Occipital lobe (tissue), 2 donors: Measurements from ENCODE around the gene SIK3. TPM values are rescaled to one million over a fixed set of nuclear protein-coding genes. Genes with fewer than 3 reads are reported as not detected.
A peak's percentile ranks its signal among the peaks of the same experiment; 100 is the strongest.

Experiments
- DNase-seq: peaks from one replicate; lab custom pipeline; 2025; lab: John Stamatoyannopoulos, UW
- total RNA-seq: library from RNA; depleted of rRNA; stranded (reverse); fragments of >200 nt; gene quantifications from one replicate; pipeline ENCODE4 v1.2.3, GENCODE V29; 2014

Gene SIK3
- total RNA-seq, 1 donor from 2014 or later, result 29.9 TPM

DNA sequence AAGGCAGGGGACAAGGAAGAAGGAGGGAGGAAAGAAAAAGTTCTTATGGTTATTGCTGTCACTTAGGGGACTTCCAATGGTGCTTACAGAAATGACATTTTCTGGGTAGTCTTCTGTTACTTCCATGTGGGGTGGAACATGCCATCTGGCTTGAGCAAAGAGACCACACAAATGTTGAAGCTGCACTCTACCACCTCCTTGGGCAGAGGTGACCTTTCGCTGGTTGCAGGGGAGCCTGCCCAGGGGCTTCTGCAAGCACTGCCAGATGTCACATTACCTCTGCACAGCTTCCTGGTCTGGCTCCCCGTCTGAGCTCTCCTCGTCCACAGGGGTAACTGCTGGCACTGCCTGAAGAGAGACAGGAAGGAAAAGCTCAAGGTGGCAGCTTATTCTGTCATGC, 228.2 kb downstream of the SIK3 start:
- no peak for DNase-seq

DNA sequence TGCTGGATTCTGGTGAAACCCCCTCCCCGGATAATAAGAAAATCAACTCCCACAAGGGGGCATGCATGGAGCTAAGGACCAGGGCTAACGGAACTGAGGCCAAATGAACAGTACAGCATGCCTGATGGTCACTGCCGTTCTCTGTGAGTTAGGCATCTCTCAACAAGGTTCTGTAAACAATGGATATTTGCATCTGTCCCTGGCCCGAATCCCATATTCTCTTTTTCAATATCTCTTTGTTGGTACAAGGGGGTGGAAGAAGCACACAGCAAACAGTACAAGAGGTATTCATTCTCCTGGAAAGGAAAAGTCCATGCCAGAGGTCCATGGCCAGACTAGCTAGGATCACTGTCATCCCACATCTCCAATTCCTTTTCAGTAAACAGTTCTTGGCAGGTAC, 228.6 kb downstream of the SIK3 start:
- no peak for DNase-seq

DNA sequence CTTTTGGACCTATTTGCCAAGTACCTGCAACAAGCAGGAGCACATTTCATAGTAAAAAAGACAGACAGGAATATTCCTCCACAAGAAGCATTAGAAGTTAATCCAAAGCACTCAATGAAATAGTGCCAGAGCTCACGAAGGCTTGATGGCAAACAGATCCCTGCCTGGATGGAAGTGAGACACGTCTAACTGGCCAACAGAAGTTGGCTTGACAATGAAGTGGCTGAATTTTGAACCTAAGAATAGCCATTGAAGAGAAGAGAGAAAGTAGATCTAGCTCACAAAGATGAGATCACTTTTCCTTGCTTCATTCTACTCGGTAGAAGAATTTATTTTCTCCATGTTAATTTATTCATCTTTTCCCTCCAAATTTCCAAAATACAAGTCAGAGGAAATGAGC, 230.2 kb downstream of the SIK3 start:
- no peak for DNase-seq

DNA sequence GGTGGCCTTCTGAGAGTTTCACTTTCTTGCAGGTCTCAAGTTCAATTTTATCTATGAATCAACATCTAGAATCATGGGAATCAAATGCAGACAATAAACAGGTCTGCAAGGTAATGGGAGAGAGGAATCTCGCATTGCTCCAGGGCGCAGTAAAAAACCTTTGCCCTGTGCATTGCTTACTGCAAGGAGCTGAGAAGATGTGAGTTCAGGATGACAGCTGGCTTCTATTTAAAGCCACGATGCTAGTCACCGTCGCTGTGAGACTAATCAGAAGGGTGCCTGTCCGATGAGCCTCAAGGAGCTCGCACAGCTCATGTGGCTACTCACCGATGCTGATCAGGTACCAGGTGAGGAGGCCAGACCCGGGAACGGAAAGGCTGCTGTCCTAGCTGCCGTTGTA, 230.6 kb downstream of the SIK3 start:
- DNase-seq, result no peak

DNA sequence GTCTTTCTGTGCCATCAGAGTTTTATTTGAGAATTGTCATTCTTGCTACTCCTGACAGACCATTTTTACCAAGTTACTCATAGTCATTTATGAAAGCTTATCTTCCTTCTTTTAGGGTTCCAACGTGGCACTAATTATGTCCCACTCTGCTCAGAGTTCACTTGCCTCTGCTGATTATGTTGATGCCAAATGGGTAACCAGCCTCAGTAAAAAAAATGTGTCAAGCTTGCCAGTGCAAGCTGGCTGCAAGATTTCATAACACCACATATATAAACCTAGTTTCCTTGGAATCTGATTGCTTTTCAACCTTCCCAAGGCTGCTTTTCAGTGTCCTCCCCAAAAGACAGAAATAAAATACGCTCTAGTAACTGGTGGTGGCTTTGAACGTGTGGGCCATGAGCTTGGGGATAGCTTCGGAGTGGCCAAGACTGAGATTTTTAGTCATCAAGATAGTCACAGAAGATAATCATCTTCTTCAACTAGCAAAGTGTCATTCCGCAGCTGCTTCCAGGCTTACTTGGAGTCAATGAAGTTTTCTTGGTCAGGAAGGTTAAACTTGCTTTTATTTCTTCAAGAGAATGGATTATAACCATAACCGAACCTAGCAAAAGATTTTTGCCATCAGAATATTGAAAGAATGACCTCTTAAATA, 231.3 kb downstream of the SIK3 start:
- no peak for DNase-seq

DNA sequence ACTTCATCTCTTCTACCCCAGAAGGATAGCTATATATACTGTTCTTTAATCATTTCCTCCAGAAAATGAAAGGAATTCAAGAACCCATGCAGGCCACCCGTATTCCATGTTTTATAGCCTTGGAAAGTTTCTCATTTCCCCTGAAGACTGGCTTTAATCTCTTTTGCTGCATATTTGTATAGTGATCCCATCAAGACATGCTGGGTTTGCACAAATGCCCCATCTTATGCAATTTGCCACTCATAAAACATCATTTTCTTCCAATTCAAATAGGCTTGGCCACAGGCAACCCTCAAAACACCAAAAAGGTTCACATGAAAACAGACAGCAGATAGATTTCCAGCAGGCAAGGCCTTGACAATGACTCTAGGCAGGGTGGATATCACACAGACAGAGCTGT, 232.5 kb downstream of the SIK3 start:
- DNase-seq, result no peak

DNA sequence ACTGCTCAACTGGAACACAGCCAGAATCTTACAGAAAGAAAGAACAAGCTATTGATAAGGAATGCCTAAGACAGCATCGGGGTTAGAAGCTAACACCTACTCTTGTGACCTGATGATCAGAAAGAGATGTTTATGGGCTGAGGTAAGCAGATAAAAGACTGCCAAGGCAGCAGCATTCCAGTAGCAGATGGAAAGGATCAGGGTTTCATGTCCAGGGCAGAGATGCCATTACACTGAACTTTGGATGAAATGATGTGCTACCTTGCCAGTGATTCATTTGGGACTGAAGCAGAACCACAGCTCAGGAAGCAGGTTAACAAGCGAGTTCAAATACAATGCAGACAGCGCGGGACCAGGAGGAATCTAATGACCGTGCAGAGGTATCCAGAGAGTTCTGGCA, 233.7 kb downstream of the SIK3 start:
- DNase-seq, result no peak

DNA sequence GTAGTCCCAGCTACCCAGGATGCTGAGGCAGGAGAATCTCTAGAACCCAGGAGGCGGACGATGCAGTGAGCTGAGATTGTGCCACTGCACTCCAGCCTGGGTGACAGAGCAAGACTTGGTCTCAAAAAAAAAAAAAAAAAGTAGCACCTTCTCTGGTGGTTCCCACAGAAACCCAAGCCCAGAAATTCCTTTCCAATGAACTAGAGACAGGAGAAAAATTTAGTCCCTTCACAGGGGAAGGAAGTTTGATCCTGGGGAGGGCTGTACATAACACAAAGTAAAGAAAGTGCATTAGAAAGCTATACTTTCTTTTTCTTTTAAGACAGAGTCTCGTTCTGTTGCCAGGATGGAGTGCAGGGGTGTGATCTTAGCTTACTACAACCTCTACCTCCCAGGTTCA, 235.3 kb downstream of the SIK3 start:
- DNase-seq, result no peak

DNA sequence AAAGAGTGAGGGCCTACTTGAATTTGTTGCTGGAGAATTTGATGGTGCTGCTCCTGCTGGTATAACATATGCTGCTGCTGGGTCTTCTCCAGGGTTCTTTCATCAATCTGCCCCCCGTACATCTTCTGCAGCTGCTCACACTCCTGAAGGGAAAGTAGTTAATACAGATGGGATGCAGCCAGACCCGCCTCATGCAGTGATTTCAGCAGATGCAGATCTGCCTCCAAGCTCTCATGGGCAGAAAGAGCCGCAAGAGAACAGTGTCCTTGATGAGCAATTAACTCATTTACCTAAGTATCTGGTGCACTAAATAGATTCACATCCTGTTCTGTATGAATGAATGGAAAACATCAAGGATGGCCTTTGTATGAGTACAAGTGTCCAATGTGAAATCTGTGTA, 236.0 kb downstream of the SIK3 start:
- no peak for DNase-seq

DNA sequence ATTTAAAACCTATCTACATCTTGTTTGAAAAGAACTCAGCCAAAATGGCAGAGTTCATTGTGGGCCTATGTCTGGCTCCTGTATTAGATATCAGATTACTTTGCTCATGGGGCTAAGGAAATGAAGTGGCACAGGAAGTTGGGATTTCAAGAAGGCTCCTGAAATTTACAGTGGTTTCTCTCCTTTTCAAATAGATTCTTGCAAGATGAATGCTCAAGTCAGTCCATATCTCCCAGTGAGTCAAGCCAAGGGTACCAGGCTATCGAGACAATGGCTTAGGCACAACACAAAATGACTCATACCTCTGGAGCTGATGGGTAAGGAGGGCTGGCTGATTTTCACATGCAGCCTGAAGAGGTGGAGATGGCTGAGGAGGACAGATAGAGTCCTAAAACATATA, 236.7 kb downstream of the SIK3 start:
- DNase-seq, result no peak

DNA sequence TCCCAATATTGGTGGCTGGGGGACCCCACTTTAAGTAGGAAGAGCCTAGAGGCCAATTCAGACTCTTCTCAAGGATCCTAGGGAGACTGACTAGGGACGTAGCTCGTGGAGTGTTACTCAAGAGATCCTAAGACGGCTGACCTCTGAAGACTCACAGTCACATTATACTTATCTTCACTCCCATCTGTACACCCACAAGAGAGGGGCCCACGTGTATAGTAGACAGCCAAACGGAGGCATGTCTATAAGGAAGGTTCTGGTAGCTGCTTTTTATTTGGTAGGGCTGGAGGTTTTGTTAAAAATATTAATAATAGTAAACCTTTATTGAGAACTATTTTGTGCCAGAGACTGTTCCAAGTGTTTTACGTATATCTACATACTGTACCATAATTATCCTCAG, 237.9 kb downstream of the SIK3 start:
- DNase-seq, result no peak

DNA sequence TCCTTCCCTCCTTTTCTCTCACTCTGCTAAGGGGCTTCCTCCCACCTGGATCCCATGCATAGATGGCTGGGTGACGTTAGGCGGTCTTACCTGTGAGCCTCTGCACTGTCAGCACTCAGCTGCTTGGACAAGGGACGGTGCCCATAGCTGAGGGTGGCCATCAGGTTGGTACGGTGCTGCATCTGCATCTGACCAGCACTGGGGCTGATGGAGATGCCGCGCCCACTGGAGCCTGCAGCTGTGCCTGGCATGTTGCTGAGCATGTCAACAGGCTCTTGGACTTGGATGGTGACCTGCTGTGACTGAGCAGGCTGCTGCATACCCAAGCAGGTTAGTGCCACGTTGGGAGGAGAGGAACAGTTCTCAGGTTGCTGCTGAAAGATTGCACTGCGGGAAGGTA, 239.1 kb downstream of the SIK3 start:
- DNase-seq, result no peak

DNA sequence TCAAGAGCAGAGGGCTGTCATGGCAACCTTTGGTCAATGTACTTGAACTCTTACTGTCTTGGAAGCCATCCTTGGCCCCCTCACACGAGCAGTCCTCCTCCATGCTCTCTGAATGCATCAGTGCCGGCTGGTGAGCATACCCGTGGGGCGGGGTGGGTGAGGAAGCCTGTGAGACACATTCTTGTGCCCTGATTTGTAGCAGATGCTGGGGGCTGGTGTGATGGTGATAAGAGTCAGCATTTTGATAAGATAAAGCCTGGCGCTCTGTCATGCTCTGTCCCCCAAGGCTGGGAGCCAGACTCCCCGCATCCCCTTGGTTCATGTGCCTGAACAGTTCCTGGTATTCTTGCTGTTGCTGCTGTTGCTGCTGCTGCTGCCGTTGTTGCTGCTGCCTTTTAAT, 240.3 kb downstream of the SIK3 start:
- DNase-seq, result no peak

DNA sequence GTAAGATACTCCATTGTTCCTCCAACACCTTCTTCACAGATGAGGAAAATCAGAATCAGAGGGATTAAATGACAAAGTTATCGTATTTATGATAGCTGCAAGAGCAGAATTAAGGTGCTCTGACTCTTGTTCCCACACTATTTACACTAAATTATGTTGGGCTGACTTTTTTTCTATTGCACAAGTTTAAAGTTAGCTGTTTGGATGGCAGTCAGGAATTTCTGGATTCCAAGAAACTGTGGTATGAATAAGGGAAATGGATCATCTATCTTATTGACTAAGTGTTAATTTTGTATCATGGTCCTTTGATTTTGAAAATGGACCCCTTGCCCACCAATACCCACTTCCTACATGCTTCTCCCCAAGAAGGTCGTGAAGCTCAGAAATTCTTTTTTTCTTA, 240.9 kb downstream of the SIK3 start:
- DNase-seq, result no peak

DNA sequence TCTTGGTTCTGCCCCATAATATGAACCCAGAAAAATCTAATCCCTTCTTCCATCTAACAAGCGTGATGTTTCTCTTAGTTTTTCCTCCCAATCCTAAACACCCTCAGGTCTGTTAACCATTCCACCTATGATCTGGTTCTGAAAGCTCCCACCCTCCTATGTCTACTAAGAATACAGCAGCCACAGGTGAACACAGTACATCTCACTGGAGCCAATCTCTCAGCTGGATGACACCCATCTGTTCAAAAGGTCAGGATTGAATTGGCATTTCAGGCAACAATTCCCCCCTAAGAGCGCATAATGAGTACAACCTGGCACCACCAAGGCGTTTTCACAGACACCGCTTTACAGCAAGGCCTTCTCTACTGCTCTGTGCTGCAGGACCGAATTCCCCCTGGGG, 241.8 kb downstream of the SIK3 start:
- no peak for DNase-seq

DNA sequence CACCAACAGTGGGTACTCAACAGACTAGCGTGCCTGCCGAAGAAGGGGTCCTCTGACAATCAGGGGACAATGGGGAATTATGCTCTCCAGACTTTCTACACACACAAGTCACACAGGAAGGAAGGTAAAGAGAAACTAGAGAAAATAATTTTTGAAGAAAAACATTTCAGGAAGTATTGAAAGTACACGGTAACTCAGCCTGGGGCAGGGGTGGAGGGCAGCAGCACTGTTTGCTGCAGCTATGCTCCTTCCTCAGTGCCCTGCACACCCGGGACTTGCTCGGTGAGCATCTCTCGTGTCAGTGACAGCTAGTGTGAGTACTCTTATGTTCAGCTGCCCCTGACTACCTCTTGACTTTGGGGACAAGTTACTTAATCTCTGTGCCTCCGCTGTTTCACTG, 242.8 kb downstream of the SIK3 start:
- no peak for DNase-seq

DNA sequence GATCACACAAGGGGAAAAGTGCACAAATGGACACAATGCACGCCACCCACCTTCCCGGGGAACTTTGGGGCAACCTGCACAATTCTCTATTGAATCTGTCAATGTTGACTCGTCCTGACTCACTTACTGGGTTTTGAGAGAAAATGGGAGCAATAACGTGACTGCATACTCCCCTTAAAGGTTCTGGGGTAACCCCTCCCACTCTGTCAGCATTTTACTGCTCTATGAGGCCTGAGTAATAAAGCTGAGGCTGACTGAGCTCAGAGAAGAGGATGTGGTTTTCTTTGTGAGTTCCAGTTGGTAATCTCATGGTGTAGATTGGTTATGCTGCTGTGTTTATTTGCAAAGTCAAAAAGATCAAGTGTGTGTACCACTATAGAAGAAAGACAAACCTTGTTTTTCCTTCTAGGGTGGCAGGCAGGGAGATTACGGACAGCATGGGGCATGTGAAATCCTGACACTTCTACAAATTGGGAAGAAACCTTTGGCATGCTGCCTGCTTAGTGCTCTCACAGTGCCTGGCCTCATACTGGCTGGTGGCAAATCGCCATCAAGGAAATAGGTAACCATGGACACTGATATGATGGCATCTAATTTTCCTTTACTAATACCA, 244.7 kb downstream of the SIK3 start:
- DNase-seq, result no peak

DNA sequence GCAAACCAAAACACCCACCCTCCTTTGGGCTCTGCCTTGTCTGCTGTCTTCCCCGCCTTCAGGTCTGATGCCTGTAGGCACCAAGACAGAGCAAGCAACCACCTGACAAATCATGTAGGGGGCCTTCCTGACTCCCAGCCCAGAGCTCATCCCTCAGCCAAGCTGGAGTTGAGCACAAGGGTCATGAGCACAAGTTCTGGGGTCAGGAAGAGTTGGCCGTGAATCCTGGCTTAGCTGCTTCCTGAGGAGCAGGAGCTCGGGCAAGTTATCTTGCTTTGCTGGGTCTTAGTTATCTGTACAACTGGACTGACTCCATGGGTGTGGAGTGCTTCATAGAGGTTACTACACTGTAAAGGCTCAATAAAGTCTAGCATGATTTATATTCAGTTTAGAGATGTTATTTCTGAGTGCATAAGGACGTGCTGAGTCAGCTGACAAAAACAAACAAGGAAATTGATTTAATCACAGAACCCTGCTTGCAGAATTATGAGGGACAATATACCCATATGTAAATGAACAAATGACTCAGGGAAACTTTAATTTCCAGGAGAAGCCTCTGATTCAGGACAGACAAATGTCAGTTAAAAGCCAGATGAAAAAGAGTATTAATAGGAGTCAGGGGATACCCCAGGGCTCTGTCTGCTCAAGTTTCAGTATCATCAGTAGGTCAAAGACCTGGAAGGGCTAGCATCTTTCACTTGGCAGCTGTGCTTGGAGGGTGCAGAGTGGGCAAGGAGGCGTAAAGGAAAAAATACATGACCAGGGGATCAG, 245.8 kb downstream of the SIK3 start:
- no peak for DNase-seq

DNA sequence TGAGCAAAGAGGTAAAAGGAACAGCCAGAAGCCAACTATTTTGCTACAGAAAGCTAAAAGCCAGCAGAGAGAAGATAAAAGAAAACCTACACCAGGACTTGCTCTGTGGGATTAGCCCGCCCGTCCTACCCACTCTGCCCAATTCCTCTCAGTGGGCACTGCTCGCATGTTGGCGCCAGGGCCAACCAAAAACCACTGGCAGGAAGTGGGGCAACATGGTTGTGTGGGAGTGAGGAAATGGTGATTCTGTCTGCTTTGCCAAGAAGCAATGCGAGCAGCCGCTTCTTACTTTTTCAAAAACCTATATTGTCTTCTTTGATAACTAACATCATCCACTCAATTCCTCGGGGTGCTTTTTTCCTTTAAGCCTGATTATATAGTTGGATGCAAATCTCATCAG, 246.6 kb downstream of the SIK3 start:
- peak; percentile 26 for DNase-seq

DNA sequence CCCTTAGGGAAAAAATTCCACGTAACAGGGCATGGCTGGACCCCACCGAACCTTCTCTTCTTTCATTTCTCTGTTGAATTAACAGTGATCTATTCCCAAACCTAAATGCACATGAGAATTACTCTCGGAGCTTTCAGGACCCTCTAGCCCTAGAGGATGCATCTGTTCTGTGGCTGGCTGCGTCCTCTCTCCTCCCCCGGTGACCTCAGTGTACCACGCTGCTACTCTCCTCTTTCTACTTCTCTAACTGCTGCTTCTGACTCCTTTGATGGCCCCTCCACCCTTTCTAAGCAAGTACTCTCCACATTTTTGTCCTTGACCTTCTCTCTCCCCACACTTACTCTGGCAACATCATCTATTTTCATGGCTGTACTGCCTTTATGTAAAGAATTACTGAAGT, 248.7 kb downstream of the SIK3 start:
- no peak for DNase-seq

DNA sequence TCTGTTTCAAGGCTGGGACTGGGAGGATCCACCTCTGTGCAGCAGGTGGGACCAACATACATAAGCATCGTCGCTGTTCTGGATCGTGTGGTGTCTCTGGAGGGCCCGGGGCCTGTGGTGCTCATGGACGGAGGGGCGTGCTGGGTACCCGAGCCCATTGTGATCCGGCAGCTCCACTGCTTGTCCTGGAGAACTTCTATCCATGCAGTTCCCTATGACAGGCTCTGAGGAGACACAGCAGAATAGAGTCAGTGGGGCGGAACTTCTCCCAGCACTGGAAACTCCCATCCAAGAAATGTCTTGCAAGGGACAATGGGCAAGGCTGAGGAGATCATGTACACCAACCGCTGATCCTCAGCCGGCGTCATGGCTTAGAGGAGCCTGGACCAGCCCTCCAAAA, 249.2 kb downstream of the SIK3 start:
- DNase-seq, result no peak

DNA sequence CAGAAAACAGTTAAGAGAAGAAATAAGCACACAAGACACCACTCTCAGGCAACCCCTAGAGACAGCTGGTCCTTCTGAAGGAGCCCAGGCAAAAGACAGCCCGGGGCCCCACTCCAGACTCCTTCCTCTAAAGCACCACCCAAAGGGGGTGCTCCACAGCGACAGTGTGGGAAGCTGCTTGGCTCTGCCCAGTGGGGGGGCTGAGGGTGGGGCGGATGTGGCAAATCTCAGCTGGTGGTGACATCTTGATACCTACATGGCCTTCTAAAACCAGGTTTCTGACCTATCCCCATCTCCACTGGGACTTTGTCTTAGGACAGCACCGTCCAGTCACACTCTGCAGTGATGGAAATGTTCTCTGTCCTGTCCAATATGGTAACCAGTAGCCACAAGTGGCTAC, 250.6 kb downstream of the SIK3 start:
- no peak for DNase-seq

DNA sequence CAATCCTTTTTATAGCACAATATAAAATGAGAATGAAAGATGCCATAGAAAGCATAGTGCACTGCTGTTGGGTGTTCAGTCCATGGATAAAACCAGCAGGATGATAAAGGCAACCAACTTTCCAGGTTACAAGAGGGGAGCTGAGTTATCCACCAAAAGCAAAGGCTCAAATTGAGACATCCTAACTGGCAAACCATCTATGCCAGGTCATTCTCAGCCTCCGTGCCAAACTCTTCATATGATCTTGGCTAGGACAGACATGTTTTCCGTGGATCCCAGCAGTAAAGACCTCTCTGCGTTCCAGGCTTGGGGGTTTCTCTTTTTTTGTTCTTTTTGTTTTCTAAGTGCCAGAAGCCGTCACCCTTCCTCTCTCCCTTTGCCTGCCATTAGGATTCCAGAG, 253.5 kb downstream of the SIK3 start:
- DNase-seq, result no peak
